NCI-H2196 treated with DMSO at 0.1 percent for 48 hours (cell line): Measurements from ENCODE around the gene ABHD16B.
"Not testable (repeated sequence)": the region's sequence is repeated elsewhere in the genome, so short reads cannot be mapped to it uniquely, and the experiment has no call there.

Source experiments
- DNase-seq: peaks from one replicate; lab custom pipeline; 2025; ENCODE audit not compliant: unreplicated experiment; lab: John Stamatoyannopoulos, UW

Gene ABHD16B

DNA sequence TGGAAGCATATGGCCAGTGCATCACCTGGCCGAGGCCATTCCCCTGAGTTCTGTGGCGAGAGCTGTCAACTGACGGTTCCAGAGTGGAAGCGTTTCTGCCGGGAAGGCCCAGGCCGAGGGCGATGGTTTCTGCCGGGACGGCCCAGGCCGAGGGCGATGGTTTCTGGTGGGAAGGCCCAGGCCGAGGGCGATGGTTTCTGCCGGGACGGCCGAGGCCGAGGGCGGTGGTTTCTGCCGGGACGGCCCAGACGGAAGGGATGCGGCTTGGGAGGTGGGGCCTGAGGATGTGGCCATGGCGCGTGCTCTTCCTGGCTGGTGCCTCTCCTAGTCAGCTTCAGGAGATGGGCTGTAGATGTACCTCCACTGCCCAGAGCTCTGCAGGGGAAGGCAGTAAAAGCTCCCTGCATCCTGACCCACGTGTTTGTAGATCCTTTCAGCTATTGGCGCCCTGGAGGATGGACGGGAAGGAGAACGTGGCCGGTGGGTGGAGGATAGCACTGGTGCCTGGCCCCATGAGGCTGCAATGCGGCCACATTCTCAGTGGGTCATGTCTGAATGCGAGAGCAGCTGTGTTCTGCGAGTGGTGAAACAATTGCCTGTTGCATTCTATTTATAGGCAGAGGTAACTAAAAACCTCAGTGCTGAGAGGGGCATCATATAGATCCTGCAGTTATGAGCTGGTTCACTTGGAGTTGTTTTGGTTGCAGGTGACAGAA, 16.6 kb downstream of the ABHD16B start:
- DNase-seq, result no peak

DNA sequence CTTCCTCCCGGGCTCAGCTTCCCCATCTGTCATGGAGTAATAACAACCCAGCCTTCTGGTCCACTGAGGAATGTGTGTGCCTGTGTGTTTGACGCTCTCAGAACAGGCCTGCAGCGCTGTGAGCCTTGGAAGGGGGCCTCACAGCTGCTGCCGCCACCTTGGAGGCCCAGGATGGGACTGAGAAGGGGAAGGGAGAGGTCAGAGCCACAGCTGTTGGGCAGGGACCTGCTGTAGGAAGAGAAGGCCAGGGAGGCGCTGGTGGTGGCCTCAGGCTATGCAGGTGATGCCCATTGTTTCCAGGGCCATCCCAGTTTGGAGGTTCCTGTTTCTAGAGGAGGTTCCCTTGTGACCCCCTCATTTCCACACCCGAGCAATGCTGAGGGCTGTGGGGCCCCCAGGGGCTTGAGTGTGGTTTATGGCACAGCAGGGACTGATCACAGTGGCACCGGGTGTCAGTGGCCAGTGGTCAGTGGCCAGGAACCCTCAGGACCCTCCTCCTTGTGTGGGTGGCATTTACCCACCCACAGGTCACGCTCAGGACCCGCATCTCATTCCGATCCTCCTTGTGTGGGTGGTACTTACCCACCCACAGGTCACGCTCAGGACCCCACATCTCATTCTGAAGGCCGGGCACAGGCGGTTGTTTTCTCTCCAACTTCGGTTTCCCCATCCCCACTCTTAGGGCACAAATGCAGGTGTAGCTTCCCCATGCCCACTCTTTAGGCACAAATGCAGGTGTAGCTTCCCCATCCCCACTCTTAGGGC, 17.8 kb downstream of the ABHD16B start:
- no peak for DNase-seq

DNA sequence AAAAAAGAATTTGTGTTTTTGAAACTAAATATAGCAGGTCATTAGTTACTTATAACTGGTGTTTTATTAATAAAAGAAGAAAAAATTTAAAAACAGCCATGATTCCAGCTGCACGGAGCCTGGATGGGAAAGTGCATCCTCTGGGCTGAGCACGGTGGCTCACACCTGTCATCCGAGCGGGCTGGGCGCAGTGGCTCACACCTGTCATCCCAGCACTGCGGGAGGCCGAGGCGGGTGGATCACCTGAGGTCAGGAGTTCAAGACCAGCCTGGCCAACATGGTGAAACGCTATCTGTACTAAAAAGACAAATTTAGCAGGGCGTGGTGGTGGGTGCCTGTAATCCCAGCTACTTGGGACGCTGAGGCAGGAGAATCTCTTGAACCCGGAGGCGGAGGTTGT, 19.6 kb downstream of the ABHD16B start:
- DNase-seq, result not testable (repeated sequence)

DNA sequence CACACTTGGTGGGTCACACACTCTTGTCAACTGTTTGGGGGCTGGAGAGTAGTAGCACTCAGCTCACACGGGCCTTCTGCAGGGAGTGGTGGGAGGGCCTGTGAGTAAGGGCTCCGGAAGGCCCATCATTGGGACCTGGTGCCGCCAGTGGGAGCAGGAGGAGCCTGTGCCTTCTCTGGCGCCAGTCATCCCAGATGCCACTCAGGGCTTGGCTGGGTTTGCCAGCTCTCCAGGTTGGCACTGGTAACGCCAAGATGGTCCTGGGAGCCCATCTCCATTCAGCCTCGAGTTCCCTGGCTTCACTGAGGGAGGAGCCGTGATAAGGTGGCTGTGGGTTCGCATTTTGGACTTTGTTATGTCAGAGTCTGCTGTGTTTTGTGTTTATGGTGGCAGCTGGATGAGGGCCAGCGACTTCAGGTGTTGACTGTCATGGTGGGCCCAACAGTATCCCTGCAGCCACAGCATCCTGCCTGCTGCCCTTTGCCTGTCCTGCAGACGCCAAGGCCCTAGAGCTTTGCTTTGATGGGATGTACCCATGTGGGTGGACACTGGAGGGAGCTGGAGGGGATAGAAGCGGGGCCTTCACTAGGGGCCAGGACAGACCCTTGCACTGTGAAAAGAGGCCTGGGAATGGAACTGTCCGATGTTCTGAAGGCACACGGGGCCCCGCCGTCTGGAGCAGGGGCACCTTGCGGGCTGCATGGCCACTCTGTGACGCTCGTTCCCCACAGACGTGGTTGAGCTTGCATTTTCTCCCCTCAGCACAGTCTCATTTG, 20.3 kb downstream of the ABHD16B start:
- no peak for DNase-seq

DNA sequence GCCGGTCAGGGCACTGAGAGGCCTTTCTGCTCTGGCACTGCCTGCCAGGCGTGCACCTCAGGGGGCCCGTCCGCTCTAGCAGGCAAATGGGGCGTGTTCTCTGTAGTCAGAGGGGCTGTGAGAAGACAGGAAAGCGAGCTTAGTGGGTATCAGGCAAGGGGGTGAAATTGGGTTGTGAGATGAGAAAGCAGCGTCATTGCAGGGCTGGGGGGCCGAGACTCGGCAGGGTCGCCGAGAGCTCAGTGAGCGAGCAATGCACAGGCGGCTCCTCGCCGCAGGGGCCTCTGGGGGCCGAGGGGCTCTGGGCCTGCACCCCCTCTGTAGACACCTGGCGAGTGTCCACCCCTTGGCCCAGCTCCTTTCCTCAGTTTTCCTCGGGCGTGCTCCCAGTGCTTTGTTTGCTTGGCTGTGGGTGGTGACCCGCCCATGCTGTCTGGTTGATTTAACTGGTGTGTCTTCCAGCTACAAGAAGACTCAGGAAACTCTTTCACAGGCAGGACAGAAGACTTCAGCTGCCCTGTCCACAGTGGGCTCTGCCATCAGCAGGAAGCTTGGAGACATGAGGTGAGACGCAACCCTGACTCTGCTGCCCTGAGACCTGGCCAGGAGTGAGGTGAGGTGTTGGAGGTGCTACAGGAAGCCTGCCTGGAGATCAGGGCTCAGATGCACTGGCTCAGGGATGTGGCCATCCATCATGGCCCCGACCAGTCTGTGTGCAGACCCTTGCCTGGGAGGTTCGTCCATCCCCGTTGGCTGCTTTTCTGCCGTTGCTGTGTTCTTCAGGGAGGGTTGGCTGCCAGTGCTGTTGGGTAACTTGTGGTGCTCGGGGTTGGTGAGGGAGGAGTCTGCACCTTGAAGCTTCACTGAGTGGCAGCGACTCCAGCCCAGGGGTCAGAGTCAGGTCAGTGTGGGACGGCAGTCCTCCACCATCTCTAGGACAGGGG, 21.2 kb downstream of the ABHD16B start:
- no peak for DNase-seq

DNA sequence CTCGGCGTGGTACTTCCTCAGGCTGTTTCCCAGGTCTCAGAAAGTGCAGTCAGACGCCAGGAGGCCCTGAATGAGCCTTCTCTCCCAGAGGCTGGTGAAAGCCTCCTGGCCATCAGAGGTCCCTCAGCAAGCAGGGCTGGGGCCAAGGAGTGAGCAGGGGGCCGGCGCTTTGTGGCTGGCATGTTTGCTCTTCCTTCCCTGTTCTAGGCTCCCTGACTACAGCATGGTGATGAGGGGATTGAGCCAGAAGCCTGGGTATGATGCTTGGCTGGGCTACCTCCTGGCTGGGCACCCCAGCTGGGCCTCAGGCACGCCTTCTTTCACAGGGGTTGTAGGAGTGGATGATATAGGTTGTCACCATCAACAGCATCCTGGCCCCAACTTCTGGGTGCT, 21.9 kb downstream of the ABHD16B start:
- no peak for DNase-seq

DNA sequence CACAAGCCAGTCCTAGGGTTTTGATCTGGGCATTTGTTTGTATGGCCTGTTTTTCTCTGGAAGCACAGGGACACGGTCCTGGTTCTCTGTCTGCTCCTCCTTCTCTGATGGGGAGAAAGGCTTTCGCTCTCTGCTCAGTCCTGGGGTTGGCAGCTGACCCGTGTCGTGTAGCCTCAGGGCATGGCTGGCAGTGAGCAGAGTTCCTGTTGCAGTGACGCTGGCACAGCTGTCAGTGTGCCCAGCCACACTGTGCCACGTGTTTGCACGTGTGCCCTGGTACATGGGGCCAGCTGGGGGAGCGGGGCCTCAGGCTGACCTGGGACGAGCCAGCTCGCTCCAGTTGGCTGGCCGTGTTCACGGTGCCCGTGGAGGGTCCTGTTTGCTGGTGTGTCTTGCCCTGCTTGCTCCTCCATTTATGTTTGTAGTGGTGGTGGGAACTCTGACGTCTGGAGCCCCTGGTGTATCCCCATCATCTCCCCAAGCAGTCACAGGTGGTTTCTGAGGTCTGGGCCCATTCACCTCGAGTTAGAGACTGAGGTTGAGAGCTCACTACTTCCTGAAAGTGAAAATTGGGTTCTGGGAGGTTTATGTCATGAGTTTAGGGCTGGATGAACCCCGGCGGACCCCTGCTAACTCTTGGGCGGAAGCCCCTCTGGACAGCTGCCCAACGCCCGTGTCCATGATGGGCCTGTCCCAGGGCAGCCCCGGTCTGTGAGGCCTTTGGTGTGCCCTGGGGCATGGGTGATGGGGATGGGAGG, 23.4 kb downstream of the ABHD16B start:
- DNase-seq, result no peak

DNA sequence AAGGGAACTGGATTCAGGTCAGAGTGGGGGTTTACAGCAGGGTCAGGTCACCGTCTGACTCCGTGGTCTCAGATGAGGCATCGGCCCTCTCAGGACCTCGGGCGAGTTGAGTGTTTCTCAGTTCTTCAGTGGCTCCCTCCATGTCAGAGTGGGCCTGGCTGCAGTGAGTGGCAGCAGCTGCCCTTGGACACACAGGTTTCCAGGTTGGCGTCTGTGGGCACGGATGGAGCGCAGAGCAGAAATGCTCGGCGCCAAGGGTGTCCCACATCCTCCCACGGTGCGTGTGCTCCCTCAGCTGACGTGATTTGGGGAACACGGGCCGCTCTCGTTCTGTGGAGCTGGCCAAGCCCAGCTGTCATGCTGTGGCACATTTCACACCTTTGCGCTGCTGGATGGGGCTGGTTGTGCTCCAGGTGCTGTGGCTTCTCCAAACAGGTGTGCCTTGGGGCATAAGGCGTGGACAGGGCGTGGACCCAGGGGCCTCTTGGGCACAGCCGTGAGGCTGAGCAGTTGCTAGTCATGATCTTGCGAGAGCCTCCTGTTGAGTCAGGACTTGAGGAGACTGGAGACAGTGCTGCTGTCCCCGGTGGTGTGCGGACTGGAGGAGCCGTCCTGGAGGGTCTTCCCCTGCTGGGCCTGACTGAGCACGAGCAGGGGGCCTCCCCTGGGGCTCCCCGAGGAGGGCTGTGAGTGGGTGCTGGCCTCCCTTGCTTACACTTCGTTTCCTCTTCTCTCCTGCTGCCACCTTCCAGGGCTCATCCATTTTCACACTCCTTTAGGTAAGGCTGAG, 24.2 kb downstream of the ABHD16B start:
- no peak for DNase-seq

DNA sequence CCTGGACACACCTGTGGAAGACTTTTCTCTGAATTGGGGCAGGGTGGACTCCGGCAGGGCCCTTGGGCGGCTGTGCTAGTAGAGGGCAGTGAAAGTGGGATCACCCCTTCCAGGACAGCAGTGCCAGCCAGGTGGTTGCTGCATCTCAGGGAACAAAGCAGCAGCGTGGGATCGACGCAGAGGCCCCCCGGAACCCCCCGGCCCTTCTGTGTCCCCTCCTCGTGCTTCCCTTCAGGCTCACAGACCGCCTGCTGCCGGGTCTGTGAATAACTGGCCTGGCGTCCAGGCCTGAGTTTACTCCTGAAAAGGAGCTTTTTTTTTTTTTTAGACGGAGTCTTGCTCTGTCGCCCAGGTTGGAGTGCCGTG, 24.7 kb downstream of the ABHD16B start:
- no peak for DNase-seq

DNA sequence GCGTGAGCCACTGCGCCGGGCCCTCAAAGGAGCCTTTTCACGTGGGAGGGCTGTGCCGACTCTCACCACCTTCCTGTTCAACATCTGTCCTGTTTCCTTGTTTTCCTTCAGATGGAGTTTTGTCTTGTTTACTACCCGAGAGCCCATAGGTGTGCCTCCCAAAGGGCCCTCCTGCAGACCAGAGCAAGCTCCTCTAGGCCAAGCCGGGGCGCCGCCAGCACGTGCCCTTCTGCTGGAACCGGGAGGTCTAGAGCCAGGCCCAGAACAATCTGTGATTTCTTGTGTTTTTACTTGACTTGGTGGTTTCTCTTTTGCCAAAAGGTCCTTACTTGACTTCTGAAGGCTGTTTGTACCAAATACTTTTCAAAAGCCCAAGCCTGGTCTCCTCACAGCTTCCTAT, 25.6 kb downstream of the ABHD16B start:
- DNase-seq, result no peak

DNA sequence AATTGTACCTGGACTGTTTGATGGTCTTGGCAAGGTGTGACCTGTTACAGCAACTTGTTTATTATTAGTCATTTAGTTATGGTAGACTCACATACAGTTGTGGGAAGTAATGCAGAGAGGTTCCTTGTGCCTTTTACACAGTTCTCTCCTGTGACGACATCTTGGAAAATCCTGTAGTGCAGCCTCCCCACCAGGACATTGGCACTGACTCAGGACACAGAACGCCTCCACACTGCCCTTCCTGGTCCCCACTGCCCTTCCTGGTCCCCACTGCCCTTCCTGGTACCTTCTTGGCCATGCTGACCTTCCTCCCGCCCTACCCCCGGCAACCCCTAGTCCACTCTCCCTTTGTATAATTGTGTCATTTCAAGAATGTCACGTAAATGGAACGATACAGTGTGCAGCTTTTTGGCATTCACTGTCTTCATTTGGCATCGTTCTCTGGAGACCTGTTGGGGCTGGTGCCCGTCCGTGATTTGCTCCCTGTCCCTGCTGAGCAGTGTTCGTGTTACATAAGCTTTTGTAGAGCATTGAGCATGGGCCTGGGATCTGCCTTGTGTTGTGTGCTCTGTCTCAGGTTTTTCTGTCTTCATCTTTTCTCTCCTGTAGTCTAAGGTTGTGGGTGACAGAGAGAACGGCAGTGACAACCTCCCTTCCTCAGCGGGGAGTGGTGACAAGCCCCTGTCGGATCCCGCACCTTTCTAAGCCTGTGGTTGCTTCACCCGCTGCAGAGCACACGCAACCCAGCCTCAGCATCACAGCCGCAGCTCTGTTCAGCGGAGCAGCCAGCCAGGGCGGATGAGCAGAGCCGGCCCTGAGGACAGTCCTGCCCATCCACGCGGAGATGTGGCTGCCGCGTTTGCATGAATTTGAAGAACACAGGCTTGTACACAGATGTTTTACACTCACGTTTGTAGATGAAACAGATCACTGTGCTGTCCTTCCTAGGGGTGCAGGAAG, 28.2 kb downstream of the ABHD16B start:
- no peak for DNase-seq

DNA sequence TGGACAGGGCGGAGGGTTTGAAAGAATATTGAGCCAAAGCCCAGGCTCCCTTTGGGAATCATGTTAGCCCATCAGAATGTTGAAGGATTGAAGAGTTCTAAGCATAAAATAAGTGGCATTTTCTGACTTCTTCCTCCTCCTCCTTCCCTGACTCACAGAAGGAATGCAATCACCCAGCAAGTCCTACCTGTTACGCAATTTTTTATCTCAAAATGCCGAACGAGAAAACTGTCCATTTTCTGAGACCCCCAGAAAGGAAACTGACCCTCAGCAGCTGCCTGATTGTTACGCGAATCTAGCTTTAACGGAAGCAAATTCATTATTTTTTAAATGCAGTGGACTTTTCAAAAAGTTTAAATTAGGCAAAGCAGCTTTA, 28.9 kb downstream of the ABHD16B start:
- no peak for DNase-seq

DNA sequence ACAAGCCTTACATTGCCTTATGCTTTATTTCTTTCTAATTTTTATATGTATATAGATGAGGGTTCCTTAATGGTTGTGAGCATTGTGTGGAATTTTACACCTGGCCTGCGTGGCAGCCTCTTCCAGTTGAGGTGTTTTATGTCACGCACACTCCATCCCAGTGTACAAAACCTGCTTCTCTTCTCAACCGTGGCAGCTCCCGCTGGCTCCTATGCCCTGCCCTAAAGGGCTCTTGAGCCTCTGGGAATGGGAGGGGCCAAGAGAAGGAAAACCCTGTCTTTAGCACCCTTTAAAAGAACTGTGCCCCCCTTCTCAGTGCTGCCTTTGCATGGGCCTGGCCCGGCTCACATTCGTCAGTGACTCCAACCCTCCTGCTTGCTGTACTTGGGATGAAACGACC, 29.3 kb downstream of the ABHD16B start:
- no peak for DNase-seq

DNA sequence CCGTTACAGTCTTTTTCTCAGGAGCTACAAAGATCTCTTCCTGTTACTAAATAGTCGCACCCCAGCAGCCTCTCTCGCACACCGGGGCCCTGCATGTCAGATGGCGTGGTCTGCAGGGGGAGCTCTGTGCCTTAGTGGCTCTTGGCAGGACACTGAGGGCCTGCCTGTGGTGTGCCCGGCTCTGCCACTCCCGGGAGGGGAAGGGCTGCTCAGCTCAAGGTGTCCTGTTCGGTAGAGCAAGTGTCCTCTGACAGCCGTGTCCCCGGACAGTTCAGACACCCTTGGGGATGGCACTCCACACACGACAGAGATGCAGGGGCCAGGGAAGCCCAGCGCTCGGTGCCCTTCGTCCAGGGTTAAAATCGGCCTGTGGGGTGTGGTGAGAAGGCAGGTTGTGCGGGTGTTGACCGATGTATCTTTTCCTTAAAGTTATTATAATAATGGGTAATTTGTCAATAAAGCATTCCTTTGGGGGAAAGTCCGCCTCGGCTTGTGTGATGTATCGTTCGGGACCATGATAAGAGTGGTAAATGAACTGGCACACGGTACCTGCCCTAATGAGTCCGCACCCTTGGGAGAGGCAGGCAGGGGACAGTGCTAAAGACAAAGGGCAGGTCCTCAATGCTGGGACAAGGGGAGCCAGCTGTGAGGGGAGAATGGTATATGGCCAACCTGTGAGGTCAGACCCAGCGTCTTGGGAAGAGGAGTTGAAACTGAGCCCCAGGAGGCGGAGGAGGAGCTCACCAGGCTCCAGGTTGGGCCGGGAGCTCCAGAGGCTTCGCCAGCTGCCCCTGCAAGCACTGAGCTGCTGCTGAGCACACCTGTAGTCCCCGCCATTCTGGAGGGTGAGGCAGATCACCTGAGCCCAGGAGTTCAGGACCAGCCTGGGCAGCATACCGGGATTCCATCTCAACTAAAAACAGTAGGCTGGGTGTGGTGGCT, 30.0 kb downstream of the ABHD16B start:
- no peak for DNase-seq

DNA sequence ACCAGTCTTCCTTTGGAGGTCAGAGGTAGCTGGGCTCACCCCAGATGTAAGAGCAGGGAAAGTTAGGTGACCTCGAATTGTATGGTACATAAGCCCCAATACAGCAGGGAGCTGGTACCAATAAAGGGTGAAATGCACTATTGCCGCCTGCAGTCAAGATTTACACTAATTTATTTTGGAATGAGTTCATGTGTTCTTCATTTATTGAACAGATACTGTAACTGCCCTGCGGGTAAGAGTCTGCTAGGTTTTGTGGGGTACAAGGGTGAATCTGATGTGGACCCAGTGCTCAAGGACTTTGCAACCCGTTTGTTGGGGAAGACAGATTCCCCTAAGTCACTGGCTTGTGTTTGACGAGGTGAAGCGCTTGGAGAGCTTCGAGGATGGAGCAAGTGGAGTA, 31.1 kb downstream of the ABHD16B start:
- DNase-seq, result no peak

DNA sequence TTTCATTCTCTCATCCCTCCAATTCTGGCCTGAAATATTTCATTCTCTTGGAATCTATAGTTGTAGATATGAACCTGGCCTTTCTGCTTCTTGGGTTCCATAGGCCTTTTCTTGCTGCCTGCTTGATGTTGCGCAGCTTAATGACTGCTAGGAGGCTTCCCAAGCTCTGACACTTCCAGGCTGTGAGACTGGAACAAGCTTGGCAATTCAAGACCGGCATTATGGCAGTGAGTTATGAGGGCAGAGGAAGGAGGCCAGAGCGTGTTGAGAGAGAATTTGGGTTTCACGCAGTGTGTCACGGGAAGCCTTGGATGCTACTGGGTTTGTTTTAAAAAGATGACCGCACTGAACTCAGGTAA, 32.7 kb downstream of the ABHD16B start:
- no peak for DNase-seq
